ENCODE measurements around the gene STK4. TPM values are rescaled to one million over a fixed set of nuclear protein-coding genes. Genes with fewer than 3 reads are reported as not detected.
"Not testable (repeated sequence)": the region's sequence is repeated elsewhere in the genome, so short reads cannot be mapped to it uniquely, and the experiment has no call there.

The STK4 gene
- total RNA-seq, 1 donor from 2014 or later: 34.8 TPM

DNA sequence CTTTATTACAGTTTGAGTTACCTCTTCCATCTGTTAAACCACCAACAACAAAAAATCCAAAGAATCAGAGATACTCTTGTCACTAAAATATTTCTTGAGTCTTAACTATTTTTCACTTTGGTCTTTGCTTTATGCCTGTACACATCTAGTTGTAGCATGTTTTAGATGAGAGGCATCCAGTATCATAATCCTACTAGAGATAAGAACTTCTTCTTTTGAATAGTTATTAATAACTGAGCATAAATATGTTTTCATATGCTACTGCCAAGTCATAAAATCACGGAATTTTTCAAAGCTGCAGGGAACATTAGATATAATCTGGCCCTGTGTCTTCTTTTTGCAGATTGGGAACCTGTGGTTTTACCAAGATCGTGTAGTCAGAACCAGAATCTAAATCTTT, 55.3 kb downstream of the STK4 start:
- FAIRE-seq: no peak
- peaks cover 3% of the 10 kb centered on the region for H3K36me3 ChIP-seq (ENCODE audit: control insufficient read depth, insufficient read depth, low read length)
- TF ChIP-seq, protein P1, sequence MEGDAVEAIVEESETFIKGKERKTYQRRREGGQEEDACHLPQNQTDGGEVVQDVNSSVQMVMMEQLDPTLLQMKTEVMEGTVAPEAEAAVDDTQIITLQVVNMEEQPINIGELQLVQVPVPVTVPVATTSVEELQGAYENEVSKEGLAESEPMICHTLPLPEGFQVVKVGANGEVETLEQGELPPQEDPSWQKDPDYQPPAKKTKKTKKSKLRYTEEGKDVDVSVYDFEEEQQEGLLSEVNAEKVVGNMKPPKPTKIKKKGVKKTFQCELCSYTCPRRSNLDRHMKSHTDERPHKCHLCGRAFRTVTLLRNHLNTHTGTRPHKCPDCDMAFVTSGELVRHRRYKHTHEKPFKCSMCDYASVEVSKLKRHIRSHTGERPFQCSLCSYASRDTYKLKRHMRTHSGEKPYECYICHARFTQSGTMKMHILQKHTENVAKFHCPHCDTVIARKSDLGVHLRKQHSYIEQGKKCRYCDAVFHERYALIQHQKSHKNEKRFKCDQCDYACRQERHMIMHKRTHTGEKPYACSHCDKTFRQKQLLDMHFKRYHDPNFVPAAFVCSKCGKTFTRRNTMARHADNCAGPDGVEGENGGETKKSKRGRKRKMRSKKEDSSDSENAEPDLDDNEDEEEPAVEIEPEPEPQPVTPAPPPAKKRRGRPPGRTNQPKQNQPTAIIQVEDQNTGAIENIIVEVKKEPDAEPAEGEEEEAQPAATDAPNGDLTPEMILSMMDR (IDR thresholded peaks at IDR 0.05; ENCODE audit: insufficient read depth, low read length, severe bottlenecking): no peak

DNA sequence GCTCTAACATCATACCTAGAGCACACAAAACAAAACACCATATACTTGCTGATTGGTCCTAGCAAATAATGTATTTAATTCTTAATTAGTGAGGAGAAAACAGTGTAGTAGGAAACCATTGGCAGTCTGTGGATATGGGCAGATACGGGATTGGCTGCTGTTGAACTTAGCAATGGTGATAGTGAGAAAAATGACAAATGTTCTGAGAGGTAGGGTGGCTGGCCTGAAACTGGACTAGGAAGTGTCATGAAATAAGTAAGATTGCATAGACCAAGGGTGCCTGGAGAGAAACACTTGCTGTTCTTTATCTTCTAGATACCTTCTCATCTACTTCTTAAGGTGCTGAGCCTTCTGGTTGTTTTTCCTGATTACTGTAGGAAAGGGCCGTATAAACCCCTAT, 56.8 kb downstream of the STK4 start:
- DNase-seq (ENCODE audit: low read depth); H3K4me3 ChIP-seq (ENCODE audit: low read depth, low read length); H3K36me3 ChIP-seq (ENCODE audit: control insufficient read depth, insufficient read depth, low read length); FAIRE-seq; H3K27me3 ChIP-seq (ENCODE audit: control insufficient read depth, insufficient read depth, low read length): not testable (repeated sequence)

More for the DNA sequence above, 55.3 kb downstream of the STK4 start:
- Histone ChIP-seq H3K27me3 (ENCODE audit: control insufficient read depth, insufficient read depth, low read length) (no peaks in the 10 kb centered on the region), H3K4me3 (ENCODE audit: low read depth, low read length) (no peak overlapping the region)
- no peak for DNase-seq (ENCODE audit: low read depth)

DNA sequence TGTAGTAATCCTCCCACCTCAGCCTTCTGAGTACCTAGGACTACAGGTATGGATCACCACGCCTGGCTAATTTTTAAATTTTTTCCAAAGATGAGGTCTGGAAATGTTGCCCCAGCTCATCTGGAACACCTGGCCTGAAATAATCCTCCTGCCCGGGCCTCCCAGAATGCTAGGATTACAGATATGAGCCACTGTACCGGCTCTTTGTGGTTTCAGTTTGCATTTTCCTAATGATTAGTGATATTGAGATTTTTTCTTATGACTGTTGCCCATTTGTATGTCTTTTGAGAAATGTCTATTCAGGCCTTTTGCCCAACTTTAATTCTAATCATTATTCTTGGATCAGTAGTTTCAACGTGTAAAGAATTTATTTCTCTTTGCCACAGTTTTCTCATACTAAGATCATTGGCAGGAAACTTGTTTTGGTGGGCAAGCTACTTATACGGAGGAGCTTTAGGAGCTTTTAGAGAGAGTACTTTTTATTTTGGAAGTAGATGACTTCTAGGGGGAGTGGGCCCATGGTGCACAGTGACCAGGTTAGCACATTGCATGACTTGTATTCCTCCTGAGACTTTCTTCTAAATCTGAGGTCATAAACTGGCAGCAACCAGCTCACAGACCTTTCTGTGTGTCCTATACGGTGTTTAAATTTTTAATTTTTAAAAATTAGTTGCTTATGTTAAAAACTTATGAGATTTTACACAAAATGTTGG, 62.3 kb downstream of the STK4 start:
- TF ChIP-seq, protein P1 (IDR thresholded peaks at IDR 0.05; ENCODE audit: insufficient read depth, low read length, severe bottlenecking): no peak
- no peaks in the 10 kb centered on the region for H3K27me3 ChIP-seq (ENCODE audit: control insufficient read depth, insufficient read depth, low read length)
- no peak overlapping the region for H3K4me3 ChIP-seq (ENCODE audit: low read depth, low read length)
- H3K36me3 ChIP-seq (ENCODE audit: control insufficient read depth, insufficient read depth, low read length): peaks cover 3% of the 10 kb centered on the region
- FAIRE-seq (no peak), DNase-seq (ENCODE audit: low read depth) (no peak)

DNA sequence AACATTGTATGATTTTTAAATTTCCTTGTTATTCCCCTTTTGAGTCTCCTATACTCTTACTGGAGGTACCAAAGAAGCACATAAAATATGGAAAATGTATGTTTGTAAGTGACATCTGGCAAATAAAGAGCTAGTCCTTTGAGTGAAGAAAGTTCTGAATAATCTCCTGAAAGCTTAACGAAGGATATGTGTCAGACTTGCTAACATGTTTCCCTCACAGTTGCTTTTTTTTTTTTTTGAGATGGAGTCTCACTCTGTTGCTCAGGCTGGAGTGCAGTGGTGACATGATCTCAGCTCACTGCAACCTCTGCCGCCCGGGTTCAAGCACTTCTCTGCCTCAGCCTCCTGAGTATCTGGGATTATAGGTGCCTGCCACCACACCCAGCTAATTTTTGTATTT, 63.6 kb downstream of the STK4 start:
- no peak overlapping the region for H3K4me3 ChIP-seq (ENCODE audit: low read depth, low read length)
- TF ChIP-seq, protein P1 (IDR thresholded peaks at IDR 0.05; ENCODE audit: insufficient read depth, low read length, severe bottlenecking): no peak
- FAIRE-seq (no peak), DNase-seq (ENCODE audit: low read depth) (no peak)
- peaks cover 3% of the 10 kb centered on the region for H3K36me3 ChIP-seq (ENCODE audit: control insufficient read depth, insufficient read depth, low read length)
- H3K27me3 ChIP-seq (ENCODE audit: control insufficient read depth, insufficient read depth, low read length): no peaks in the 10 kb centered on the region

DNA sequence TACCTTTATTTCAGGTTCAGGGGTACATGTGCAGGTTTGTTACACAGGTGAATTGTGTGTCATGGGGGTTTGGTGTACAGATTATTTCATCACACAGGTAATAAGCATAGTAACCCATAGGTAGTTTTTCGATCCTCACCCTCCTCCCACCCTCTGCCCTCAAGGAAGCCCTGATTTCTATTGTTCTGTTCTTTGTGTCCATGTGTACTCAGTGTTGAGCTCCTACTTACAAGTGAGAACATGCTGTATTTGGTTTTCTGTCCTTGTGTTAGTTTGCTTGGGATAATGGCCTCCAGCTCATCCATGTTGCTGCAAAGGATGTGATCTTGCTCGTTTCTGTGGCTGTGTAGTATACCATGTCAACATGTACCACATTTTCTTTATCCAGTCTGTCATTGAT, 66.0 kb downstream of the STK4 start:
- H3K27me3 ChIP-seq (ENCODE audit: control insufficient read depth, insufficient read depth, low read length): no peaks in the 10 kb centered on the region
- no peak overlapping the region for H3K4me3 ChIP-seq (ENCODE audit: low read depth, low read length)
- peaks cover 1% of the 10 kb centered on the region for H3K36me3 ChIP-seq (ENCODE audit: control insufficient read depth, insufficient read depth, low read length)
- DNase-seq (ENCODE audit: low read depth) (peak; percentile 81), FAIRE-seq (no peak)
- TF ChIP-seq, protein P1 (IDR thresholded peaks at IDR 0.05; ENCODE audit: insufficient read depth, low read length, severe bottlenecking): no peak

DNA sequence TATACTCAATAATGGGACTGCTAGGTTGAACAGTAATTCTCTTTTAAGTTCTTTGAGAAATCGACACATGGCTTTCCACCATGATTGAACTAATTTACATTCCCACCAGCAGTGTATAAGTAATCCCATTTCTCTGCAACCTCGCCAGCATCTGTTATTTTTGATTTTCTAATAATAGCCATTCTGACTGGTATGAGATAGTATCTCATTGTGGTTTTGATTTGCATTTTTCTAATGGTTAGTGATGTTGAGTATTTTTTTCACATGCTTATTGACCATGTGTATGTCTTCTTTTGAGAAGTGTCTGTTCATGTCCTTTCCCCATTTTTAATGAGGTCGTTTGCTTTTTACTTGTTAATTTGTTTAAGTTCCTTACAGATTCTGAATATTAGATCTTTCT, 66.5 kb downstream of the STK4 start:
- TF ChIP-seq, protein P1 (IDR thresholded peaks at IDR 0.05; ENCODE audit: insufficient read depth, low read length, severe bottlenecking): no peak
- H3K27me3 ChIP-seq (ENCODE audit: control insufficient read depth, insufficient read depth, low read length): no peaks in the 10 kb centered on the region
- DNase-seq (ENCODE audit: low read depth) (no peak), FAIRE-seq (no peak)
- no peak overlapping the region for H3K4me3 ChIP-seq (ENCODE audit: low read depth, low read length)
- H3K36me3 ChIP-seq (ENCODE audit: control insufficient read depth, insufficient read depth, low read length): peaks cover 1% of the 10 kb centered on the region

Measured in bronchial epithelial cell (primary cell).